ENCODE measurements around the gene GZMH.

GZMH gene

GRCh38 chr14:24566318-24566717, 43.2 kb downstream of the GZMH start:
- H3K4me3 ChIP-seq (ENCODE audit: low read length): no peak overlapping the region
- no peak for TF ChIP-seq CTCF (conservative IDR thresholded peaks at IDR 0.05; ENCODE audit: low read depth, low read length)
- no peak for DNase-seq (ENCODE audit: low read depth)

GRCh38 chr14:24565766-24566165, 43.7 kb downstream of the GZMH start:
- DNase-seq (ENCODE audit: low read depth): no peak
- TF ChIP-seq CTCF (conservative IDR thresholded peaks at IDR 0.05; ENCODE audit: low read depth, low read length): no peak

GRCh38 chr14:24563505-24563904, 46.0 kb downstream of the GZMH start:
- H3K4me3 ChIP-seq (ENCODE audit: low read length): no peak overlapping the region
- TF ChIP-seq CTCF (conservative IDR thresholded peaks at IDR 0.05; ENCODE audit: low read depth, low read length): no peak
- no peak for DNase-seq (ENCODE audit: low read depth)

More at GRCh38 chr14:24565766-24566165, 43.7 kb downstream of the GZMH start:
- no peak overlapping the region for H3K4me3 ChIP-seq (ENCODE audit: low read length)

- no peak for TF ChIP-seq CTCF (conservative IDR thresholded peaks at IDR 0.05; ENCODE audit: low read depth, low read length)
- no peak overlapping the region for H3K4me3 ChIP-seq (ENCODE audit: low read length)
- DNase-seq (ENCODE audit: low read depth): no peak
Observed at GRCh38 chr14:24556756-24557155, 52.7 kb downstream of the GZMH start.

Data from retinal pigment epithelial cell (primary cell).